Astrocyte (in vitro differentiated cells and primary cell): ENCODE measurements around the gene MYH16. TPM values are rescaled to one million over a fixed set of nuclear protein-coding genes. Genes with fewer than 3 reads are reported as not detected.

Experiments used
- DNase-seq: peaks from one replicate; pipeline ENCODE4 v3.0.0-alpha.2; 2010; ENCODE audit warnings: low read depth
- FAIRE-seq: peaks from 2 replicates; lab custom pipeline; 2011; peaks lifted over from hg19 to GRCh38; lab: Jason Lieb, UNC
- H2AFZ ChIP-seq: 2 replicates; pipeline ENCODE4 v1.6.0; 2012; ENCODE audit warnings: low read depth, low read length, inconsistent platforms
- H3K27ac ChIP-seq: 2 replicates; pipeline ENCODE4 v1.5.1; 2011; ENCODE audit warnings: low read depth, low read length, inconsistent platforms
- H3K27me3 ChIP-seq: 2 replicates; pipeline ENCODE4 v1.6.0; 2011; ENCODE audit warnings: low read length, inconsistent platforms; ENCODE audit not compliant: insufficient read depth
- H3K36me3 ChIP-seq: 2 replicates; pipeline ENCODE4 v1.5.1; 2011; ENCODE audit warnings: low read length, inconsistent platforms; ENCODE audit not compliant: insufficient read depth
- H3K4me1 ChIP-seq: 2 replicates; pipeline ENCODE4 v1.5.1; 2011; ENCODE audit warnings: low read length, inconsistent platforms; ENCODE audit not compliant: insufficient read depth
- H3K4me2 ChIP-seq: 2 replicates; pipeline ENCODE4 v1.6.0; 2012; ENCODE audit warnings: low read length, inconsistent platforms
- H3K4me3 ChIP-seq: 2 replicates; pipeline ENCODE4 v1.5.1; 2011; ENCODE audit warnings: low read depth, mild to moderate bottlenecking, low read length, inconsistent platforms; ENCODE audit not compliant: insufficient read depth
- H3K79me2 ChIP-seq: 2 replicates; pipeline ENCODE4 v1.6.0; 2012; ENCODE audit warnings: mild to moderate bottlenecking, low read length, inconsistent platforms; ENCODE audit not compliant: insufficient read depth
- H3K9ac ChIP-seq: 2 replicates; pipeline ENCODE4 v1.6.0; 2012; ENCODE audit warnings: mild to moderate bottlenecking, low read length, inconsistent platforms
- H3K9me3 ChIP-seq: 2 replicates; pipeline ENCODE4 v1.5.1; 2012; ENCODE audit warnings: low read depth, mild to moderate bottlenecking, low read length, inconsistent platforms; ENCODE audit not compliant: insufficient read depth
- H4K20me1 ChIP-seq: 2 replicates; pipeline ENCODE4 v1.6.0; 2012; ENCODE audit warnings: low read length, inconsistent platforms; ENCODE audit not compliant: insufficient read depth
- H3K27ac Mint-ChIP-seq: one replicate; pipeline ENCODE4 v1.8.0; 2021; ENCODE audit warnings: mild to moderate bottlenecking, mixed read lengths; ENCODE audit not compliant: unreplicated experiment
- H3K27me3 Mint-ChIP-seq: one replicate; pipeline ENCODE4 v1.8.0; 2021; ENCODE audit warnings: low read depth, mixed read lengths; ENCODE audit not compliant: unreplicated experiment
- H3K36me3 Mint-ChIP-seq: one replicate; pipeline ENCODE4 v1.8.0; 2021; ENCODE audit warnings: low read depth, mixed read lengths; ENCODE audit not compliant: unreplicated experiment
- H3K4me1 Mint-ChIP-seq: one replicate; pipeline ENCODE4 v1.8.0; 2021; ENCODE audit warnings: low read depth, mixed read lengths; ENCODE audit not compliant: unreplicated experiment
- H3K4me3 Mint-ChIP-seq: one replicate; pipeline ENCODE4 v1.8.0; 2021; ENCODE audit warnings: mild to moderate bottlenecking, moderate library complexity, mixed read lengths; ENCODE audit not compliant: unreplicated experiment
- H3K9me3 Mint-ChIP-seq: one replicate; pipeline ENCODE4 v1.8.0; 2021; ENCODE audit warnings: mild to moderate bottlenecking, mixed read lengths; ENCODE audit not compliant: unreplicated experiment
- CTCF ChIP-seq: IDR thresholded peaks from 2 replicates; pipeline ENCODE4 v1.5.1; 2011; ENCODE audit warnings: low read depth, mild to moderate bottlenecking, inconsistent platforms, low read length, moderate library complexity; ENCODE audit not compliant: insufficient read depth
- EZH2 ChIP-seq: IDR thresholded peaks from 2 replicates; pipeline ENCODE4 v1.6.1; 2012; ENCODE audit warnings: mild to moderate bottlenecking, low read length, inconsistent platforms; ENCODE audit not compliant: insufficient read depth
- total RNA-seq: library from RNA; stranded (reverse); gene quantifications from 2 replicates; pipeline ENCODE4 v1.2.1, GENCODE V29; 2021

The MYH16 gene
- total RNA-seq, 1 donor from 2014 or later: 0.11 TPM

GRCh38 chr7:99265848-99266480 is 6.7 kb upstream of the MYH16 start:
- H3K79me2 ChIP-seq: no peaks in the 10 kb centered on the region
- H3K27me3 Mint-ChIP-seq: peaks cover 32% of the 10 kb centered on the region
- no peak overlapping the region for H3K4me2 ChIP-seq
- H3K4me3 Mint-ChIP-seq: no peak overlapping the region
- H2AFZ ChIP-seq: no peak overlapping the region
- H3K4me3 ChIP-seq: no peak overlapping the region
- DNase-seq (no peak), FAIRE-seq (no peak)
- no peaks in the 10 kb centered on the region for H4K20me1 ChIP-seq
- H3K27ac Mint-ChIP-seq: no peak overlapping the region
- no peak overlapping the region for H3K9ac ChIP-seq
- peaks cover 13% of the 10 kb centered on the region for H3K4me1 Mint-ChIP-seq
- no peaks in the 10 kb centered on the region for H3K9me3 ChIP-seq
- H3K36me3 ChIP-seq: no peaks in the 10 kb centered on the region
- TF ChIP-seq CTCF (no peak), EZH2 (no peak)
- H3K36me3 Mint-ChIP-seq: peaks cover 3% of the 10 kb centered on the region
- no peak overlapping the region for H3K27ac ChIP-seq
- peaks cover 17% of the 10 kb centered on the region for H3K4me1 ChIP-seq
- no peaks in the 10 kb centered on the region for H3K27me3 ChIP-seq
- H3K9me3 Mint-ChIP-seq: peaks cover 14% of the 10 kb centered on the region

GRCh38 chr7:99267481-99267840 is 5.2 kb upstream of the MYH16 start:
- Mint-ChIP-seq H3K9me3 (peaks cover 12% of the 10 kb centered on the region), H3K4me3 (no peak overlapping the region), H3K4me1 (peaks cover 13% of the 10 kb centered on the region), H3K36me3 (peaks cover 3% of the 10 kb centered on the region), H3K27ac (peak overlapping the region; percentile 70), H3K27me3 (peaks cover 22% of the 10 kb centered on the region)
- peaks cover 17% of the 10 kb centered on the region for H3K4me1 ChIP-seq
- no peaks in the 10 kb centered on the region for H3K79me2 ChIP-seq
- no peaks in the 10 kb centered on the region for H3K9me3 ChIP-seq
- peak overlapping the region; percentile 78 for H3K27ac ChIP-seq
- no peaks in the 10 kb centered on the region for H4K20me1 ChIP-seq
- H3K9ac ChIP-seq: peak overlapping the region; percentile 51
- H3K27me3 ChIP-seq: no peaks in the 10 kb centered on the region
- no peak overlapping the region for H2AFZ ChIP-seq
- H3K36me3 ChIP-seq: no peaks in the 10 kb centered on the region
- TF ChIP-seq CTCF (no peak), EZH2 (no peak)
- H3K4me3 ChIP-seq: no peak overlapping the region
- FAIRE-seq: peak; percentile 23
- H3K4me2 ChIP-seq: peak overlapping the region; percentile 66
- DNase-seq: peak; percentile 90
